T-helper 1 cell treated with Interleukin-12 subunit alpha and Interleukin-12 subunit beta and Interleukin-4 antibody, amounts not matched to agents 30 μg/mL and 1 μg/mL, for 36 hours (primary cell): ENCODE results near the gene LHPP.

Experiments
- H3K27ac Mint-ChIP-seq: one replicate; pipeline ENCODE4 v1.8.0; 2021; ENCODE audit warnings: mild to moderate bottlenecking, mixed read lengths
- H3K27me3 Mint-ChIP-seq: one replicate; pipeline ENCODE4 v1.8.0; 2021; ENCODE audit warnings: low read depth, mixed read lengths
- H3K36me3 Mint-ChIP-seq: one replicate; pipeline ENCODE4 v1.8.0; 2021; ENCODE audit warnings: low read depth, mixed read lengths
- H3K4me1 Mint-ChIP-seq: one replicate; pipeline ENCODE4 v1.8.0; 2021; ENCODE audit warnings: low read depth, mixed read lengths
- H3K4me3 Mint-ChIP-seq: one replicate; pipeline ENCODE4 v1.8.0; 2021; ENCODE audit warnings: mild to moderate bottlenecking, moderate library complexity, mixed read lengths
- H3K9me3 Mint-ChIP-seq: one replicate; pipeline ENCODE4 v1.8.0; 2021; ENCODE audit warnings: mixed read lengths

LHPP gene

GRCh38 chr10:124619802-124620490, 158.3 kb downstream of the LHPP start:
- Mint-ChIP-seq H3K36me3 (peaks cover 8% of the 10 kb centered on the region), H3K27me3 (peaks cover 10% of the 10 kb centered on the region), H3K4me3 (no peak overlapping the region), H3K27ac (no peak overlapping the region), H3K9me3 (no peaks in the 10 kb centered on the region), H3K4me1 (peaks cover 5% of the 10 kb centered on the region)

GRCh38 chr10:124621637-124622036, 160.0 kb downstream of the LHPP start:
- peaks cover 8% of the 10 kb centered on the region for H3K4me1 Mint-ChIP-seq
- peaks cover 10% of the 10 kb centered on the region for H3K27me3 Mint-ChIP-seq
- H3K36me3 Mint-ChIP-seq, result peaks cover 7% of the 10 kb centered on the region
- no peak overlapping the region for H3K4me3 Mint-ChIP-seq
- no peak overlapping the region for H3K27ac Mint-ChIP-seq
- H3K9me3 Mint-ChIP-seq, result no peaks in the 10 kb centered on the region

- Mint-ChIP-seq H3K27ac (no peak overlapping the region), H3K4me1 (peaks cover 14% of the 10 kb centered on the region), H3K4me3 (no peak overlapping the region), H3K27me3 (peaks cover 10% of the 10 kb centered on the region), H3K9me3 (no peaks in the 10 kb centered on the region), H3K36me3 (peaks cover 7% of the 10 kb centered on the region)
Measured at GRCh38 chr10:124622158-124622557, 160.5 kb downstream of the LHPP start.

- no peak overlapping the region for H3K27ac Mint-ChIP-seq
- peaks cover 10% of the 10 kb centered on the region for H3K27me3 Mint-ChIP-seq
- H3K36me3 Mint-ChIP-seq, result peaks cover 7% of the 10 kb centered on the region
- H3K4me3 Mint-ChIP-seq, result no peak overlapping the region
- H3K9me3 Mint-ChIP-seq, result no peaks in the 10 kb centered on the region
- H3K4me1 Mint-ChIP-seq, result peaks cover 20% of the 10 kb centered on the region
Measured at GRCh38 chr10:124622866-124623536, 161.4 kb downstream of the LHPP start.

- Mint-ChIP-seq H3K27ac (no peak overlapping the region), H3K4me1 (peaks cover 19% of the 10 kb centered on the region), H3K4me3 (no peak overlapping the region), H3K36me3 (peaks cover 7% of the 10 kb centered on the region), H3K9me3 (no peaks in the 10 kb centered on the region), H3K27me3 (peaks cover 10% of the 10 kb centered on the region)
Measured at GRCh38 chr10:124624006-124624405, 162.4 kb downstream of the LHPP start.

GRCh38 chr10:124624466-124624865, 162.8 kb downstream of the LHPP start:
- H3K27ac Mint-ChIP-seq, result no peak overlapping the region
- H3K27me3 Mint-ChIP-seq, result peaks cover 10% of the 10 kb centered on the region
- peaks cover 18% of the 10 kb centered on the region for H3K4me1 Mint-ChIP-seq
- H3K9me3 Mint-ChIP-seq, result no peaks in the 10 kb centered on the region
- H3K36me3 Mint-ChIP-seq, result peaks cover 9% of the 10 kb centered on the region
- H3K4me3 Mint-ChIP-seq, result no peak overlapping the region

GRCh38 chr10:124624895-124625294, 163.3 kb downstream of the LHPP start:
- Mint-ChIP-seq H3K4me1 (peaks cover 18% of the 10 kb centered on the region), H3K4me3 (no peak overlapping the region), H3K9me3 (no peaks in the 10 kb centered on the region), H3K27ac (no peak overlapping the region), H3K27me3 (peaks cover 10% of the 10 kb centered on the region), H3K36me3 (peaks cover 10% of the 10 kb centered on the region)

- no peaks in the 10 kb centered on the region for H3K9me3 Mint-ChIP-seq
- H3K4me1 Mint-ChIP-seq, result peaks cover 18% of the 10 kb centered on the region
- no peak overlapping the region for H3K27ac Mint-ChIP-seq
- H3K36me3 Mint-ChIP-seq, result peaks cover 10% of the 10 kb centered on the region
- H3K4me3 Mint-ChIP-seq, result no peak overlapping the region
- H3K27me3 Mint-ChIP-seq, result peaks cover 10% of the 10 kb centered on the region
Measured at GRCh38 chr10:124625831-124626238, 164.2 kb downstream of the LHPP start.

GRCh38 chr10:124626759-124627380, 165.2 kb downstream of the LHPP start:
- peaks cover 18% of the 10 kb centered on the region for H3K4me1 Mint-ChIP-seq
- peak overlapping the region; percentile 17 for H3K4me3 Mint-ChIP-seq
- H3K27ac Mint-ChIP-seq, result peak overlapping the region; percentile 38
- H3K36me3 Mint-ChIP-seq, result peaks cover 12% of the 10 kb centered on the region
- H3K27me3 Mint-ChIP-seq, result peaks cover 10% of the 10 kb centered on the region
- H3K9me3 Mint-ChIP-seq, result no peaks in the 10 kb centered on the region

- H3K27me3 Mint-ChIP-seq, result peaks cover 10% of the 10 kb centered on the region
- H3K4me3 Mint-ChIP-seq, result no peak overlapping the region
- H3K4me1 Mint-ChIP-seq, result peaks cover 18% of the 10 kb centered on the region
- H3K27ac Mint-ChIP-seq, result peak overlapping the region; percentile 34
- H3K36me3 Mint-ChIP-seq, result peaks cover 9% of the 10 kb centered on the region
- no peaks in the 10 kb centered on the region for H3K9me3 Mint-ChIP-seq
Measured at GRCh38 chr10:124627866-124628675, 166.4 kb downstream of the LHPP start.

- Mint-ChIP-seq H3K27me3 (peaks cover 12% of the 10 kb centered on the region), H3K36me3 (peaks cover 13% of the 10 kb centered on the region), H3K4me3 (no peak overlapping the region), H3K9me3 (peaks cover 4% of the 10 kb centered on the region), H3K27ac (no peak overlapping the region), H3K4me1 (peaks cover 22% of the 10 kb centered on the region)
Measured at GRCh38 chr10:124628676-124629021, 167.0 kb downstream of the LHPP start.

- no peak overlapping the region for H3K4me3 Mint-ChIP-seq
- peaks cover 22% of the 10 kb centered on the region for H3K4me1 Mint-ChIP-seq
- H3K27ac Mint-ChIP-seq, result no peak overlapping the region
- H3K9me3 Mint-ChIP-seq, result peaks cover 10% of the 10 kb centered on the region
- peaks cover 11% of the 10 kb centered on the region for H3K27me3 Mint-ChIP-seq
- peaks cover 17% of the 10 kb centered on the region for H3K36me3 Mint-ChIP-seq
Measured at GRCh38 chr10:124629415-124629814, 167.8 kb downstream of the LHPP start.

GRCh38 chr10:124629842-124630241, 168.2 kb downstream of the LHPP start:
- Mint-ChIP-seq H3K4me3 (no peak overlapping the region), H3K9me3 (peaks cover 14% of the 10 kb centered on the region), H3K4me1 (peaks cover 22% of the 10 kb centered on the region), H3K36me3 (peaks cover 19% of the 10 kb centered on the region), H3K27me3 (peaks cover 8% of the 10 kb centered on the region), H3K27ac (no peak overlapping the region)

GRCh38 chr10:124630551-124630950, 168.9 kb downstream of the LHPP start:
- peaks cover 18% of the 10 kb centered on the region for H3K9me3 Mint-ChIP-seq
- no peak overlapping the region for H3K27ac Mint-ChIP-seq
- peaks cover 21% of the 10 kb centered on the region for H3K4me1 Mint-ChIP-seq
- peaks cover 8% of the 10 kb centered on the region for H3K27me3 Mint-ChIP-seq
- no peak overlapping the region for H3K4me3 Mint-ChIP-seq
- peaks cover 16% of the 10 kb centered on the region for H3K36me3 Mint-ChIP-seq
